Left forelimb (tissue), 1 donor: ENCODE measurements around the gene C3orf80.
"Not testable (repeated sequence)": the region's sequence is repeated elsewhere in the genome, so short reads cannot be mapped to it uniquely, and the experiment has no call there.

Source experiments
- DNase-seq: peaks from one replicate; pipeline ENCODE4 v3.0.0-alpha.2; 2018; ENCODE audit warnings: low spot score

The C3orf80 gene

DNA sequence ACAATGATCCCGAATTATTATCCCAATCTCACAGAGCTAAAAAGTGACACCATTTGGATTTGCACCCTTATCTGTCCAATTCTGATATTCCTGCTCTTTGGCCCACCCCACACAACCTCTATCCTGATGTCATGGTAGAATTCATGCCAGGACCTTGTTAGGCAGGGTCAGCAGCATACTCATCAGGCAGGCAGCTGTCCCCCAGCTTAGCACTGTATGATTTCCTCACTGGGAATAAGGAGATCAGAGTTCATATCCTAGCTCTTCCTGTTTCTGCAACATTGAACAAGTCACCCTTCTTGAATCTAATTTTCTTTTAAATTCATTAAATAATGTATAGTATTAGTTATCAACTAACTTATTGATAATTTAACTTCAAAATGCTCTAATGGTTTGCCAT lies 12.0 kb upstream of the C3orf80 start:
- DNase-seq: no peak

DNA sequence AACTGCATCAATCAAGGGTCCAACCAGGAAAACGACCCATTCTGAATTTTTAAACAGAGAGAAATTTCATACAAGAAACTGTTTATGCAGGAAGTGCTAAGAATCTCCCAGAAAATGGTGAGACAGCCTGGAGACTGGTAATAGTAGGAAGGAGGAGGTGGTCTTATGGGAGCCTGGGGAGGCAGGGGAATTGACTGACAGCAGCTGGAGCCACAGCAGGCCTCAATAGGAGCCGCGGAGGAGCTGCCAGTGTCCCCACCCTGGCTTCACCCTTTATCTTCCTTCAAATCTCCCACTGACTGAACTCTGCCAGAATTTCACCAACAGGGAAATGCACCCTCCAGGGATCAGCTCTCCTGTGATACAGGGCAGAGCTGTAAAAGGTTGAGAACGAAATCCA lies 7.5 kb upstream of the C3orf80 start:
- DNase-seq: no peak

DNA sequence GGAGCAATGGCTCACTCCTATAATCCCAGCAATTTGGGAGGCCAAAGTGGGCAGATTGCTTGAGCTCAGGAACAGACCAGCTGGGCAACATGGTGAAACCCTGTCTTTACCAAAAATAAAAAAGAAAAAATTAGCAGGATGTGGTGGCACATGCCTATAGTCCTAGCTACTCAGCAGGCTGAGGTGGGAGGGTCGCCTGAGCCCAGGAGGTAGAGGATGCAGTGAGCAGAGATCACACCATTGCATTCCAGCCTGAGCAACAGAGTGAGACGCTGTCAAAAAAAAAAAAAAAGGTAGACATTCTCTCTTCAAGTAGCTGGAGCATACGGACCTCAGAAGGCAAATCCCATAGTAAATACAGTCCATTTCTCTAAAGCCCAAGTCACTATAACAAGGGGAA lies 7.1 kb upstream of the C3orf80 start:
- no peak for DNase-seq

DNA sequence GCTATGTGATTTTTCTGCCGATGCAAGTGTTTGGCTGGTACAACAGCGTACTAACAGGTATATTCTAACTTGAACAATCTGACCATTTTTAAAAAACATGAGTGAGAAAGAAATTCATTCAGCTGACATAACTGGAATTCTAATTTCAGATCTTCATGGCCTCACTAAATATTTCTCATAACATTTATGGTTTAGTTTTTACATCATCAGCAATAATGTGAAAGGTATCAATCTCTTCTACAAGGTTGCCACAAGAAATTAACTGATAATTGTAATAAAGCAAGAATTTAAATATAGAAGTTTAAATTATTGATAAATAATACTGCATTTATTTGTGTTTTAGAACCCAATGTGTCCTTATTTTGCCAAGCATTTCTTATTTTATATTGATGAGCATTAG lies 5.2 kb upstream of the C3orf80 start:
- DNase-seq: no peak

DNA sequence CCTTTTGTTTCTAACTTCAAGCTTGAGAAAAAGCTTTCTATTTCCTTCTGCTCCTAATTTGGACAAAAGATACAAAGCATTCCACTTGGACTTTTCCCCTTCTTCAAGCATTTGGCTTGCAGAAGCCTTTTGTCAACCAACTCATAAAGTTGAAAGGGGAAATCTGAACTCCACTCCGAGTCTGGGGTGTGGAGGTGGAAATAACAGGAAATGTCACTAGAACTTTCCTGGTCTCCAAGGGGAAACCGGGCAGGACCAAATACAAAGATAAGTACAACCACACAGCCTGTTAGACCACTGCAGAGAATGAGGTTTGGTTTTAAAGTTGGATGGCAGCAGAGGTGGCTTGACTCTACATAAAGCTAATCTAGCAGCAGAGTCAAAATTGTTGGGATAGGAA lies 4.2 kb upstream of the C3orf80 start:
- no peak for DNase-seq

DNA sequence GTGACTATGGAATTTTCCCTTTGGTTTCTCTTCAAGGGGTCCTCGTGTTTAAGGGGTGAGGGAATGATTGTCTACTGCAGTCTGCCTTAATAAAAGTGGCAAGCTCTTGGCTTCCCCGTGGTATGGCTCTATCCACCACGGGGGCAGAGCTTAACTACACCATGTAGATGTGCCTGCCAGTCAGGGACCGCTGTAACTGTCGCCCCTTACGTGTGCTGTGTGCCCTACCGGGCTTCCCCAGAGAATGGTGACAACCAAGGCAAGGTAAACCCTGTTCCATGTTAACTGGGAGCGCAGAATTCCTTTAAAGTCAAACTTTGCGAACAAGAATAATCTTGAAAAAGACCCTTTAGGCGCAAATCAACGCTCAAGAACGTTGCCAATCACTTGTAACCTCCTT lies 966 bp upstream of the C3orf80 start:
- no peak for DNase-seq

DNA sequence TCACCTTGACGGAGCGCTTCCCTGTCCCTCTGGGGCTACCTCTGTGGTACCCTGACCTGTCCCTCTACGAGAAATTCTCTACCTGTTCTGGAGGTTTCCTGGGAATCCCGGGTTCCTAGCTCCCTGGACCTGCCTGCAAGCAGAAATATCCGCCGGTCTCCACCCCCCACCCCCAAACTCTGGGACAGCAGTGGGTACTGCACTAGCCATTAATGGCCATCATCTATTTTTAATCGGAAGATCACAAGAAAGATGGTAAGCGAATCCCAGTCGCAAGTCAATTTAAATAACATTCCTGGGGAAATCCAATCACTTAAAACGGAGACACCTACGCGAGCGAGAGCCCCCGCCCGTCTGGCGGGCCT lies 429 bp upstream of the C3orf80 start:
- DNase-seq: no peak

DNA sequence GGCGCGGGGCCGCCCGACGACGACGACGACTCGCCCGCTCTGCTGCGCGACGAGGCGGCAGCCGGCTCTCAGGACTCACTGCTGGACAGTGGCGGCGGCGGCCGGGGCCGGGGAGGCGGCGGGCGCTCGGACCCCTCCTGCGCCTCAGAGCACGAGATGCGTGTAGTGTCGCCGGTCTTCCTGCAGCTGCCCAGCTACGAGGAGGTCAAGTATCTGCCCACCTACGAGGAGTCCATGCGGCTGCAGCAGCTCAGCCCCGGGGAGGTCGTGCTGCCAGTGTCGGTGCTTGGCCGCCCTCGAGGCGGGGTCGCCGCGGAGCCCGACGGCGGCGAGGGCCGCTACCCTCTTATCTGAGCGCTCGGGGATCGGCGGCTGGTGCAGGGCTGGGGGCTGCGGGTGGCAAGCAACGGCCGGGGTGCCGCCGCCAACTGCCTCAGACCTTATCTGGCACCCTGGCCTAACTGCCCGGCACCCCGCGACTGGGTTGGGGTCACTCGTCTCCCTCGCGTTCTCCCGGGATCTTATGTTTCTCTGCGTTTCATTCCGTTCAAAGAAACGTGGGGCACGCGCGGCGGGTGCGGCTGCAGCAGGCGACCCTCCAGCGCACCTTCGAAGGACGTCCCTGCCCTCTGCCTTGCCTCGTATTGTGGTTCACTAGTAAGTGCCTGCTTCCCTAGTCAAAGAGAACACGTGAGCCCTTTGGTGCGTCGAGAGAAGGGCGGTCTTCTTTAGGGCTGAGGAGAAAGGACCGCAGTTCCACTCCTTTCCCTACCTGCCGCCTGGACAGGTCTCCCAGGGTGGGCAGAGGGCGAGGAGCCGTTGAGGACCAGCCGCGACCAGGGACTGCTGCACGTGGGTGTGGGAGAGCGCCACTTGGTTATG lies 1.0 kb downstream of the C3orf80 start:
- DNase-seq: no peak

DNA sequence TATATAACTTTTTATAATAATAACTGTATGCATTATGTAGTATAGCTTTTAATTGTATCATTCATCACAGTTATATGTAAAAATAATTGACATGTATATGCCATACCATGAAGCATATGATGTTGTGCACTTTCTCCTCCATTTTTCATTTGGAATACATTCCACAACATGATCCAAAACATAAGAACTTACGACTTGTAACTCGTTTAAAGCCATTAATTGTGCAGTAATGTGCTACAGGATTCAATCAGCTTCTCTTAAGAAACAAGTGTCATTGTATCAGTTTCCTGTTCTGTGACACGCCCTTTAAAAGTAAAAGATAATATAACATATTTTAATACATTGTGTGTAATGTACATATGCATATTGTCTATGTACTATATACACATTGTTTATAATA lies 2.2 kb downstream of the C3orf80 start:
- DNase-seq: no peak

DNA sequence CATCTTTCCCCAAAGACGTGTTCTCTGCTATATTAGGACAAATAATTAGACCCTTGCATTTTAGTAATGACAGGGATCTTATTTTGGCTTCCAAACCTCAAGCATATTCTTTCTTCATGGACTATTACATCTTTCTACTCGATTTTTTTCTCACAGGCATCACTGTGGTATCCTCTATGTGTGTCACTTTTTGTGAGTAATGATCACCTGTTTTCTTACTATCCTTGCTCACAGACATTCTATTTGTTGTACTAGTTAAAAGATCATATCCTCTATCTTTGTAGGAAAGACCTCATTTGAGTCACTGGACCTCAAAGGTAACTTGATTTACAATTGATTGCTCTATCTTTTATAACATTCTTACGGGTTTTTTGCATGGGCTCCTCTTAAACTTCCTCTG lies 6.8 kb downstream of the C3orf80 start:
- no peak for DNase-seq

DNA sequence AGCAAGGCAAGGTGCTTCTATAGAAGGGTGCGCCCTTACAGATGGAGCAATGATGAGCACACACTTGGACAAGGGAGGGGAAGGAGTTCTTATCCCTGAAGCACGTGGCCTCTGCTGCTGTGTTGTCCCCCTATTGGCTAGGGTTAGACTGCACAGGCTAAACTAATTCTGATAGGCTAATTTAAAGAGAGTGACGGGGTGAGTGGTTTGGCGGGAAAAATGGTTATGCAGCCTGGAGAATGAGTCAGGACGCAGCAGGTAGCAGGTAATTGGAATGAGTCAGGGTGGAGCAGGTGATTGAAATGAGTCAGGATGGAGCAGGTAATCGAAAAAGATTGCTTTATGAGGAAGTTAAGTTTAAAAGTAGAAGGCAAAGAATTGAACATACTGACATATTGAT lies 15.5 kb downstream of the C3orf80 start:
- DNase-seq: not testable (repeated sequence)

DNA sequence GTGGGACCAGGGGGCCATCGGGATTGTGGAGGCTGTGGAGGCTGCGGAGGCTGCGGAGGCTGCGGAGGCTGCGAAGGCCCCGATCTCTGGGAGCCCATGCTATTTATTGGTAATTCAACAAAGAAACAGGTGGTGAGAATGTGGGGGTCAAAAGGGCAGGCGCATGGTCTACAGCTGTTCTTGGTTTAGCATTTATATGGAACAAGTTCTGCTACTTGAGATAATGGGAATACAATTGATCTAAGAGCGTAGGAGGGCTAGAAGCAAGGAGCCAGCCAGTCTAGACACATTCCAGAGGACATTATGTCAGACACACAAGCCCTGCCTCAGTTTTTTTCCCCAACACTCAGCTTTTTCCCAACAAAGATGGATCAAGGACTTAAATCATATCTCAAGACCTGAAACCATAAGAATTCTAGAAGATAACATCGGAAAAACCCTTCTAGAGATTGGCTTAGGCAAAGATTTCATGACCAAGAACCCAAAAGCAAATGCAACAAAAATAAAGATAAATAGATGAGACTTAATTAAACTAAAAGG lies 20.1 kb downstream of the C3orf80 start:
- DNase-seq: no peak

DNA sequence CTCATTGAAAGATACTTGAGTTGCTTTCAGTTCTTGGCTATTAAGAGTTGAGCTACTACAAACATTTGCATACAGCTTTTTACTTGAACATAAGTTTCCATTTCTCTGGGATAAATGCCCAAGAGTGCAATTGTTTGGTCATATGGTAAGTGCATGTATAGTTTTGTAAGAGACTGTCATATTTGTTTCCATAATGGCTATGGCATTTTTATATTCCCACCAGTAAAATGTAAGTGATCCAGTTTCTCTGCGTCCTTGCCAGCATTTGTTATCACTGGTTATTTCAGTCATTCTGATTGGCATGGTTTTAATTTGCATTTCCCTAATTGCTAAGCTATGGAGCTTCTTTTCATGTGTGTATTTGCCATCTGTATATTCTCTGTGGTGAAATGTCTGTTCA lies 22.5 kb downstream of the C3orf80 start:
- no peak for DNase-seq

DNA sequence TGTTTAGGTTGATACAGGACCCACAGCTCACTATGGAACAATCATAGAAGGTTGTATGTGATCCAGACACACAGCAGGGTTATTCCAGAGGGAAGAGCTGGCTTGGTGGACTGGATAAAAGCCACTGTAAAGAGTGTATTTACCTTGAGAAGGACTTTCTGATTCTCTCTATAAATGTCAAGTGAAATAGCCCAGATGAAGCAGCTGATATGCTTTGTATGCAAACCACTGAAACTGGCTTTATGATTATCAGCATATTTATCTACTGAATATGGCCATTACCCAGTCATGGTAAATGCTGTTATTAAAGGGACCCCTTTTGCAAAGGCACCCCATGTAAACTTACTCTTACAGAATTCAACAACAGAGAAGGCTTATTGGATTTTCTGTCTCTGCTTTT lies 28.1 kb downstream of the C3orf80 start:
- no peak for DNase-seq

DNA sequence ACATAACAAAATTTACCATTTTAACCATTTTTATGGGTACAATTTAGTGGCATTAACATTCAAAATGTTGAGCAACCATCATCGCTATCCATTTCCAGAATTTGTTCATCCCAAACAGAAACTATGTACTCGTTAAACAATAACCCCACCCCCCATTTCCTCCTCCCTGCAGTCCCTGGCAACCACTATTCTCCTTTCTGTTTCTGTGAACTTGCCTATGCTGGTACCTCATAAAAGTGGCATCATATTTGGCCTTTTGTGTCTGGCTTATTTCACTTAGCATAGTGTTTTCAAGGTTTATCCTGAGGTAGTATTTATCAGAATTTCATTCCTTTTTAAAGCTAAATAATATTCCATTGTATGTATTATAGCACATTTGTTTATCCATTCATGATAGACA lies 32.4 kb downstream of the C3orf80 start:
- DNase-seq: no peak

DNA sequence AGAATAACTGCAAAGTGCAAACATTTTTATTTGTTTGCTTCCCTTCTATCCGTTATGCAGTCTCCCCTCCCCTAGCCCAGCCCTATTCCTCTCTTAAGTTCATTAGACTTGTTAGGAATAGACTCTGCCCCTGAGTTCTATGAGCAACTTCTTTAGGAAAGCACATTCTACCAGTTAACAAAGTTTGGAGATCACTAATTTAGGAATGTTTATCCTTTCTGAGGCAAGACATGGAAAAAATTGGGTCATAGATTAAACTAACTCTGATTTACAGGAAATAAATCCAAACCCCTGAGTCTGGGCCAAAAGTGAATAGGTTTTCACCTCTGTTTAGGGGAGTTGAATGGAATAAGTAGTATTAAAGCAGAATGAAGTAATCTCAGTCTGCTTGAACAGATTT lies 34.4 kb downstream of the C3orf80 start:
- no peak for DNase-seq

DNA sequence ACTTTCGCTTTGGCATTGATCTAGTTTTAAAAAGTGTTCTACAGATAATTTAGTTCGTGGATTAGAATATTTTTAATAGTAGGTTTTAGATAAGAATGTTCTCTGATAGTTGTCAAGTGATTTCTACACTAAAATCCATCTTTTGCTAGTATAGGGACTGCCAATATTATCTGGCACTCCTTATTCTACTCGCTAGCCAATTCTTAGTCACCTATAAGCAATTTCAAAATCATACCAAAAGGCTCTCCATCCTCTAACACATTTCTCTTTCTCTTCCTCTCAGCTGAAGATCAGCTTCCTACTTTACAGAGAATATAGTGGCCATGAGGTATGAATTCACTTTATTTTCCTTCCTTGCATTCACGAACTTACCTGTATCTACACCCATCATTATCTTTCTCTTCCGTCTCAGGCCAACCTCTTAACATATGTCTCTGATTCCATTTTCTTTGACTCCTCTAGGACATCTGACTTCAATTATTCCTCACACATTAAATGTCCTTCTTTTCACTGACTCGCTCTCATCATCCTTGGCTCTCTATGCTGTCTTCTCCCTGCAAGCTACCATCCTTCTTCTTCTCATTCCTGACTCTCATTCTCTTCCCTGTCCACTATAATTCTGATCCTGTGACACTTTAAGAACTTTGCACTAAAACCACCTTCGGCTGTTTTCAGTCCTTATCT lies 35.5 kb downstream of the C3orf80 start:
- no peak for DNase-seq

DNA sequence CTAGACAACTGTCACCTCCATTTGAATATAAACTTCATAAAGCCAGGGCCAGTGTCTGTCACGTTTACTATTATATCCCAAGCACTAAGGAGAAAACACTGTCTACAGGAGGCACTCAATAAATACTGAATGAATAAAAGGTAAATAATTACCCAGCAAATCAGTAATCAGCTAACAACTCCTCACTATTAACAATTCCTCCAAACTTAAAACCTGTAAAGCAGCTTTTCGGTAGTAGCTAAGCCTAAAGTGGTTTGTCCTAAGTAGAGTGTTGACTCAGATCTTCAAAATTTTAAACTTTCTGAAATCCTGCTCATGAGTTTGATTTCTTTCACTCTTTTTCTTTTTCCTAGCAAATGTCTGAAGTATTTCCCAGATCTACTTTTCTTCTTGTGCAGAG lies 39.9 kb downstream of the C3orf80 start:
- DNase-seq: no peak
